Measurements from ENCODE around the gene CD1E.
A peak's percentile ranks its signal among the peaks of the same experiment; 100 is the strongest.
"Not testable (repeated sequence)": the region's sequence is repeated elsewhere in the genome, so short reads cannot be mapped to it uniquely, and the experiment has no call there.

The CD1E gene

DNA sequence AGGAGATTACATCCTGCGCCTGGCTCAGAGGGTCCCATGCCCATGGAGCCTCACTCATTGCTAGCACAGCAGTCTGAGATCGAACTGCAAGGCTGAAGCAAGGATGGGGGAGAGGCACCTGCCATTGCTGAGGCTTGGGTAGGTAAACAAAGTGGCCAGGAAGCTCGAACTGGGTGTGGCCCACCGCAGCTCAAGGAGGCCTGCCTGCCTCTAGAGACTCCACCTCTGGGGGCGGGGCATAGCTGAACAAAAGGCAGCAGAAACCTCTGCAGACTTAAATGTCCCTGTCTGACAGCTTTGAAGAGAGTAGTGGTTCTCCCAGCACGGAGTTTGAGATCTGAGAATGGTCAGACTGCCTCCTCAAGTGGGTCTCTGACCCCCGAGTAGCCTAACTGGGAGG, 17.3 kb upstream of the CD1E start:
- not testable (repeated sequence) for H3K27ac Mint-ChIP-seq; H3K4me3 Mint-ChIP-seq; ATAC-seq; DNase-seq (ENCODE audit: low spot score in 2 of 2); H3K36me3 Mint-ChIP-seq; H3K9me3 Mint-ChIP-seq; H3K4me1 Mint-ChIP-seq

DNA sequence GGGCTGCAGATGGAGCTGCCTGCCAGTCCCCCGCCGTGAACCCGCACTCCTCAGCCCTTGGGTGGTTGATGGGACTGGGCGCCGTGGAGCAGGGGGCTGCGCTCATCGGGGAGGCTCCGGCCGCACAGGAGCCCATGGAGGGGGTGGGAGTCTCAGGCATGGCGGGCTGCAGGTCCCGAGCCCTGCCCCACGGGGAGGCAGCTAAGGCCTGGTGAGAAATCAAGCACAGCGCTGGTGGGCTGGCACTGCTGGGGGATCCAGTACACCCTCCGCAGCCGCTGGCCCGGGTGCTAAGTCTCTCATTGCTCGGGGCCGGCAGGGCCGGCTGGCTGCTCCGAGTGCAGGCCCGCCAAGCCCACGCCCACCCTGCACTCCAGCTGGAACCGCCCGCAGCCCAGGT, 4.7 kb upstream of the CD1E start:
- not testable (repeated sequence) for H3K27ac Mint-ChIP-seq; ATAC-seq; H3K4me3 Mint-ChIP-seq; H3K9me3 Mint-ChIP-seq; H3K36me3 Mint-ChIP-seq; DNase-seq (ENCODE audit: low spot score in 2 of 2); H3K4me1 Mint-ChIP-seq

DNA sequence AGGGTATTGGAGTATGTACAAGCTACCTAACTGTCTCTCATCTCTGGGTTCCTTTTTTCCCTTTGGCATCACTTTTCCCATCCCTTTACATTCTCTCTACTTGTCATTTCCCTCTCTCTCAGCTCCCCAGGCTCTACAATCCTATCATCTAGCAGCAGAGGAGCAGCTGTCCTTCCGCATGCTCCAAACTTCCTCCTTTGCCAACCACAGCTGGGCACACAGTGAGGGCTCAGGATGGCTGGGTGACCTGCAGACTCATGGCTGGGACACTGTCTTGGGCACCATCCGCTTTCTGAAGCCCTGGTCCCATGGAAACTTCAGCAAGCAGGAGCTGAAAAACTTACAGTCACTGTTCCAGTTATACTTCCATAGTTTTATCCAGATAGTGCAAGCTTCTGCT, 561 bp downstream of the CD1E start:
- DNase-seq (ENCODE audit: low spot score in 2 of 2) (no peak), ATAC-seq (no peak)
- Mint-ChIP-seq H3K4me1 (no peaks in the 10 kb centered on the region), H3K36me3 (no peaks in the 10 kb centered on the region), H3K27ac (no peak overlapping the region), H3K4me3 (no peak overlapping the region), H3K9me3 (no peaks in the 10 kb centered on the region)

DNA sequence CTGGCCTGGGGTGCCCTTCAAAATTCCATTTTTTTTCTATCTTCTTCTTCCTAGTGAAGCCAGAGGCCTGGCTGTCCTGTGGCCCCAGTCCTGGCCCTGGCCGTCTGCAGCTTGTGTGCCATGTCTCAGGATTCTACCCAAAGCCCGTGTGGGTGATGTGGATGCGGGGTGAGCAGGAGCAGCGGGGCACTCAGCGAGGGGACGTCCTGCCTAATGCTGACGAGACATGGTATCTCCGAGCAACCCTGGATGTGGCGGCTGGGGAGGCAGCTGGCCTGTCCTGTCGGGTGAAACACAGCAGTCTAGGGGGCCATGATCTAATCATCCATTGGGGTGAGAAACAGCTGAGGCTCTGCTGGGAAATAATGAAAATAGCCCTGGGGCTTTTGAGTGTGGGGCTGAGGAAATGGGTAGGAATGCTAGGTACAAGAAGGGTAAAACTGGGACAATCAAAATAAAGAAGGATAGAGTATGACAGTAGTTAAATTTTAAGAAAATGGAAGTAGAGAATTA, 2.1 kb downstream of the CD1E start:
- ATAC-seq (no peak), DNase-seq (ENCODE audit: low spot score in 2 of 2) (no peak)
- no peaks in the 10 kb centered on the region for H3K9me3 Mint-ChIP-seq
- H3K4me1 Mint-ChIP-seq, result no peaks in the 10 kb centered on the region
- no peak overlapping the region for H3K4me3 Mint-ChIP-seq
- H3K27ac Mint-ChIP-seq, result no peak overlapping the region
- no peaks in the 10 kb centered on the region for H3K36me3 Mint-ChIP-seq

DNA sequence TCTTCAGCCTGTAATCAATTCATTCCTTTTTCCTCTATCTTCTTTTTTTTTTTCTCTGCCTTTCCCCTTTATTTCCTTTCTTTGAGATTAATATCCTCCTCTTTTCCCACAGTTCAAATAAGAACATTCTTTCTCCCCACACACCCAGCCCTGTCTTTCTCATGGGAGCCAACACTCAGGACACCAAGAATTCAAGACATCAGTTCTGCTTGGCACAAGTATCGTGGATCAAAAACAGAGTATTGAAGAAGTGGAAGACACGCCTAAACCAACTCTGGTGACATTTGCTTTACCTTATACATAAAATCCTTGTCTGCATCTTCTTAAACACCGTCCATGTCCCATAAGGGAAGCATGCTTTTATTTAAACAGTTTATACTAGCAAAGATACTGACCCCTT, 2.9 kb downstream of the CD1E start:
- H3K27ac Mint-ChIP-seq, result no peak overlapping the region
- DNase-seq (ENCODE audit: low spot score in 2 of 2) (no peak), ATAC-seq (no peak)
- no peaks in the 10 kb centered on the region for H3K9me3 Mint-ChIP-seq
- no peaks in the 10 kb centered on the region for H3K4me1 Mint-ChIP-seq
- H3K36me3 Mint-ChIP-seq, result no peaks in the 10 kb centered on the region
- H3K4me3 Mint-ChIP-seq, result no peak overlapping the region

DNA sequence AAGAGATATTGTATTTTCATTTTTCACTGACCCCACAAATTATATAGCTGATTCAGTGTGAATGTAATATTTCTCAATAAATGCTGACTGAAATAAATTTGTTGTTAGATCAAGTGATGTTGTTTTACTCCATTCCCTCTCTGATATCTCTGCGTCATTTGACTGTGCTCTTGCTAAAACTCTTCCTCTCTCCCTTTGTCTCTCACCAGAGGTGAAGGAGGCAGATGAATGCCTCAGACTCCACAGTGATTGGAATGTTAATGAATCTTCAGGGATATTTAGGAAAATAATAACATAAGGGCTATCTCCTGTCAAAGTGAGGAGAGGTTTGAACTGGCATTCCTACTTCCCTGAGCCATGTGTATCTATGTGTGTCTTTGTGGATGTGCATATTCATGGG, 3.7 kb downstream of the CD1E start:
- Mint-ChIP-seq H3K4me3 (no peak overlapping the region), H3K9me3 (no peaks in the 10 kb centered on the region), H3K27ac (no peak overlapping the region), H3K36me3 (no peaks in the 10 kb centered on the region), H3K4me1 (no peaks in the 10 kb centered on the region)
- DNase-seq (ENCODE audit: low spot score in 2 of 2) (no peak), ATAC-seq (no peak)

DNA sequence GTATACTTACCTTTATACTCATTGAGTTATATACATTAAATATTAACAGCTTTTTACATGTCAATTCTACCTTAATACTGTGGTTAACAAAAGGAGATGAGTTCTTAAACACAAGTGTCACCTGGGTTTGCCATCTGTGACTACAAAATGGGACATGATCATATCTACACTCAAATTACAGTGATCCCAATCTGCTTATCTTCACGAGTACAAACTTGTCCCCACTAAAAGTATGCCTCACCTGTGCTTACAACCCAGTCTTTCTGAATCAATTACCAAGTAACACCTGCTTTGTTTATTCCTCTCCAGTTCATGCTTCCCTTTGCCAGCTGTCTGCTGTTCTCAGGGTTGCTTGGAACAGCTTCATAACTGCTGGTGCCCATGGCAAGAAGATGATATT, 8.8 kb downstream of the CD1E start:
- Mint-ChIP-seq H3K4me1 (peaks cover 7% of the 10 kb centered on the region), H3K36me3 (no peaks in the 10 kb centered on the region), H3K27ac (no peak overlapping the region), H3K4me3 (no peak overlapping the region), H3K9me3 (no peaks in the 10 kb centered on the region)
- DNase-seq (ENCODE audit: low spot score in 2 of 2), result no peak
- ATAC-seq, result no peak

DNA sequence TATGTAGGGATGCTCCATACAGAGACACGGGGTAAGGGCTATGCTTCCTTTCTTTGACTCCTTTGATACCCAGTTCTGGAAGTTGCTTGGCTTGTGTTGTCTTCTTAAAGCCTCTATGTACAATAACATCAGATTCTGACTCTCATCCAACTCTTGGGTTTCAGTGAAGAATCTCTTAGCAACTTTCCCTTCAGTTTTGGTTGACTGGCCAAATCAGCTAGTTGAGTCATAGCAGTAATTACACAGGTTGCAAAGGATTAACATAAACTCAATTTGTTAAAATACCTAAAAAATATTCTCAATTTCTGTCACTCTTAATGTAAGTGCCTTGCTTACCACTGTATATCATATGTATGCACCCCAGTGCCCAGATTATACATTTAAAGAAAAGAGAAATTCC, 9.2 kb downstream of the CD1E start:
- DNase-seq (ENCODE audit: low spot score in 2 of 2), result no peak
- no peaks in the 10 kb centered on the region for H3K9me3 Mint-ChIP-seq
- H3K4me3 Mint-ChIP-seq, result no peak overlapping the region
- no peak for ATAC-seq
- no peaks in the 10 kb centered on the region for H3K36me3 Mint-ChIP-seq
- peaks cover 7% of the 10 kb centered on the region for H3K4me1 Mint-ChIP-seq
- no peak overlapping the region for H3K27ac Mint-ChIP-seq

DNA sequence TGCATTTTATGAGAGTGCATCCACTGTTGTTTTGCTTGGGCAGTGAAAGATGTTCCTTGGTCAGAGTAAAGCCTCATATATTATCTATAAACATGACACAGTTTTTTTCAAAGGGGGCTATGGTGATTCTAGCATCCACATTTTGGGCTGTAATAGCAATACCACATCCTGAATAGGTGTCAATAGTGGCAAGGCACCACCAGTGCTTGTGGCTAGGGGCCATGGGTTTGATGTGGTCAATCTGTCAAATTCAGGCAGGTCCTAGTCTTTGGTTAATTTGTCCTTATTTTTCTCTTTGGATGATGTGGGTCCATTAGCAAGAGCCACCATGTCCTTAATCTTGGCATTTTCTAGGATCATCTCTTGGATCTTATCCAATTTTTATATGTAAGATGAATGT, 13.1 kb downstream of the CD1E start:
- Mint-ChIP-seq H3K4me1 (peaks cover 7% of the 10 kb centered on the region), H3K27ac (no peak overlapping the region), H3K36me3 (no peaks in the 10 kb centered on the region), H3K9me3 (peaks cover 3% of the 10 kb centered on the region), H3K4me3 (no peak overlapping the region)
- ATAC-seq, result no peak
- no peak for DNase-seq (ENCODE audit: low spot score in 2 of 2)

DNA sequence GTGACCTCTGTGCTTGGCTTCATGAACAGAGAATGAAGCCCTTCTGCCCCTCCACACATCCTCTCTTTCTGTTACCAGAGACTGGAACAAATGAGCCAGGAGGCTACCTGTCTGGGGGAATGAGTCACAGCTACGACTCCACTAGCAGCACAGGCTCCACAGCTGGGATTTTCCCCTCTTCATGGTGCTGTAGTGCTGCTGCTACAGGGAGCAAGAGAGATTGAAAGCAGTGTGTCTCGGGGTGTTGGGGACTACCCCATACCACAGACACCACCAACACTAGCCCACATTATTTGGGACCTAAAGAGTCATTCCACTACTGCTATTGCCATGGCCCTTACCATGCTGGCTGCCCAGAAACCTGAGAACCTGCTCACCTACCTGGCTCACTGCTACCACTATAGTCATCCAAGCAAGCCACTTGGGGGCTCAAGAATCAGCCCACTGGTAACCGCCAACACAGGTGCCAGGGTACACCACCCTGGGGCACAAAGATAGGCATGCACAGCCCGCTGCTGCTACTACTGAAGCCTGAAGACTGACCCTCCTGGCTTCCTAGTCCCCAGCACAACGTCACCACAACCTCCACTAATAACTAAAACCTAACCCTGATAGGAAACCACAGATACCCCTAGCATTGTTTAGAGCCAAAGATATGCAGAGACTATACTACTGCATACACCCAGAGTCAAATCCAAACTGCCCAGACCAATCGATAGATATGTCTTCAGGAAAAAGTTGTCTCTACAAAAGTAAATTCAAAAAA, 17.7 kb downstream of the CD1E start:
- ATAC-seq (peak; percentile 97), DNase-seq (ENCODE audit: low spot score in 2 of 2) (no peak)
- Mint-ChIP-seq H3K9me3 (peaks cover 11% of the 10 kb centered on the region), H3K4me1 (peaks cover 4% of the 10 kb centered on the region), H3K36me3 (no peaks in the 10 kb centered on the region), H3K4me3 (no peak overlapping the region), H3K27ac (no peak overlapping the region)

DNA sequence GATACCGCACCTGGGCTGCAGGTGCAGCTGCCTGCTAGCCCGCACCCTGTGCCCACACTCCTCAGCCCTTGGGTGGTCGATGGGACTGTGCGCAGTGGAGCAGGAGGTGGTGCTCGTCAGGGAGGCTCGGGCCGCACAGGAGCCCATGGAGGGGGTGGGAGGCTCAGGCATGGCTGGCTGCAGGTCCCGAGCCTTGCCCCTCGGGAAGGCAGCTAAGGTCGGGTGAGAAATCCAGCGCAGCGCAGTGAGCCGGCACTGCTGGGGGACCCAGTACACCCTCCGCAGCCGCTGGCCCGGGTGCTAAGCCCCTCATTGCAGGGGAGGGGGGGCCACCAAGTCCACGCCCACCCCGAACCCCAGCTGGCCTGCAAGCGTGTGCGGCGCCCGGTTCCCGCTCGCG, 20.4 kb downstream of the CD1E start:
- H3K4me3 Mint-ChIP-seq; DNase-seq (ENCODE audit: low spot score in 2 of 2); ATAC-seq; H3K27ac Mint-ChIP-seq; H3K4me1 Mint-ChIP-seq; H3K36me3 Mint-ChIP-seq: not testable (repeated sequence)
- H3K9me3 Mint-ChIP-seq, result peaks cover 11% of the 10 kb centered on the region

DNA sequence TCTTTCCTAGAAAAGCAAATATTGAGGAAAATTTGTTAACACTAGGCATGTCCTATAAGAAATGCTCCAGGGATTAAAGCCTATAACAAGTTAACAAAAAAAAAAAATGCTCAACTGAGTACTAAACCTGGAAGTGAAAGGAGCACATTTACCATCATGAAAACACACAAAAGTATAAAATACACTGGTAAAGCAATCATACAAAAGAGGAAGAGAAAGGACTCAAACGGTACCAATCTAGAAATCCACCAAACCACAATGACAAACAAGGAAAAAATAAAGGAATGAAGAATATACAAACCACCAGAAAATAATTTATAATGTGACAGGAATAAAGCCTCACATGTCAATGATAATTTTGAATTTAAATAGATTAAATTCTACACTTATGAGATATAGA, 21.2 kb downstream of the CD1E start:
- Mint-ChIP-seq H3K4me3 (no peak overlapping the region), H3K4me1 (no peaks in the 10 kb centered on the region), H3K9me3 (peaks cover 11% of the 10 kb centered on the region), H3K27ac (no peak overlapping the region), H3K36me3 (no peaks in the 10 kb centered on the region)
- ATAC-seq (no peak), DNase-seq (ENCODE audit: low spot score in 2 of 2) (no peak)

DNA sequence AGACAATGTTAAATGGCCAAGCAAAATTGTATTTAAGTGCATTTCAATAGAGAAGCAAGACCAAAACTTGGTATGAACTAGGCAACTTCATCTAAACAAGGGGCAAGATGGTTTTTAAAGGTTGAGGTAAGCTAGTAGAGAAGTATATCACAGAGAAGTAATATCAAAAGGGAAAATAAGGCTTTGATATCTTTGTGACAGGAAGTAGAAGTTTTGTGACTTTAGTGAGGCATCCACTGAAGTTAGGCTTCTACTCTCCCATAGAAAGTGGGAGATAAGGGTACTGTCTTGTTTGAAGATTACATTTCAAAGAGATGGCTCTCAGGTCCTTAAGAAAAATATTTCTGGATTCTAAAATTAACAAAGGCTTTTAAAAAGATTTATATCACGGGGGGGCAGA, 36.6 kb downstream of the CD1E start:
- Mint-ChIP-seq H3K4me1 (no peaks in the 10 kb centered on the region), H3K36me3 (no peaks in the 10 kb centered on the region), H3K4me3 (no peak overlapping the region), H3K9me3 (no peaks in the 10 kb centered on the region), H3K27ac (no peak overlapping the region)
- no peak for DNase-seq (ENCODE audit: low spot score in 2 of 2)
- ATAC-seq, result no peak

DNA sequence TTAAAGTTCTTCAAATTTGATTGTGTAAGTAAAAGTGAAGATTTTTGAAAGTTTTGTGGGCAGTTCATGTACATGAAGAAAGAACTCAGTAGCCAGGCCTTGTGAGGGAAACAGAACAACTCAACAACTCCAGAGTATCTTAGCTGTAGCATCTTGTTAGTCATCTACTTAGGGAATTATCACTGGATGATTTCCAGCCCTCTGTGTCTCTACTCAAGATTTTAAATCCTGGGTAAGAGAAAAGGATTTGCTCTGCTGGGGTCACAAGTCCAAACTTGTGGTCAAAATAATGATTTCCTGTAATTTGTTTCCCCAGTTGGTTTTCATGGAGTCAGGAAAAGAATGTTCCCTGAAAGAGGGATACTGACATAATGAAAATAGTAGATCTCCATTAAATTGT, 37.4 kb downstream of the CD1E start:
- Mint-ChIP-seq H3K4me1 (no peaks in the 10 kb centered on the region), H3K9me3 (no peaks in the 10 kb centered on the region), H3K27ac (no peak overlapping the region), H3K4me3 (no peak overlapping the region), H3K36me3 (no peaks in the 10 kb centered on the region)
- ATAC-seq (no peak), DNase-seq (ENCODE audit: low spot score in 2 of 2) (no peak)

DNA sequence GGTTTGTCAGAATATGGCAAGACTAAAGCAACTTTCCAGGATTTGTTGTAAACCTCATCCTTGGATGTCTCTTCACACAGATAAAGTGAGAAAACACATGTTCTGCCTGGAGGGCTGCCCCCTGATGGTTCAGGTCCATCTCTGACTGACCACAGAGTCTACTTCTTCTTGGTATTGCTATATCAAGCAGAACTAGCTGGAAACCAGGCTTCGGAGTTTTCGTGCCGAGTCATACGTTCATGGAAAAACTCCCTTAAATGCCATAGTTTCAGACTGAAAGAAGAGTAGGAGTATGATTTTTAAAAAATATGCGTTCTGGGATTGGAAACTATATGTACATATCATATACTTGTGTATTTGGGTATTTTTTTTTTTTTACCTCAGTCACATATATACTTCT, 39.8 kb downstream of the CD1E start:
- no peak overlapping the region for H3K27ac Mint-ChIP-seq
- H3K4me3 Mint-ChIP-seq, result no peak overlapping the region
- ATAC-seq, result no peak
- DNase-seq (ENCODE audit: low spot score in 2 of 2), result no peak
- no peaks in the 10 kb centered on the region for H3K4me1 Mint-ChIP-seq
- no peaks in the 10 kb centered on the region for H3K9me3 Mint-ChIP-seq
- H3K36me3 Mint-ChIP-seq, result no peaks in the 10 kb centered on the region

DNA sequence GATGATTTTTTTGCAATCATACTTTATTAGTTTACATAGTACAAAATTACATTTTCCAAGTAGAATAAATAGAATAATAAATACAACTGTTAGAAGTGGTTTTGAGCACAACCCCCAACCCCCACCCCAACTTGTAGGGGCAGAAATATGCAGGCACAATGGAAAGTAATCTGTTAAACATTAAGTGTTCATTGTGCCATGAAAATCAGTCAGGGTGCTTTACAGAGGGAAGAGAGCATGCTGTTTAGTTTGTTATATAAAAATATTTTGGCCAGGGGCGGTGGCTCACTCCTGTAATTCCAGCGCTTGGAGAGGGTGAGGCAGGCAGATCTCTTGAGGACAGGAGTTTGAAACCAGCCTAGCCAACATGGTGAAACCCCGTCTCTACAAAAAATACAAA, 43.0 kb downstream of the CD1E start:
- no peak for DNase-seq (ENCODE audit: low spot score in 2 of 2)
- H3K9me3 Mint-ChIP-seq, result no peaks in the 10 kb centered on the region
- ATAC-seq, result no peak
- no peak overlapping the region for H3K27ac Mint-ChIP-seq
- no peaks in the 10 kb centered on the region for H3K36me3 Mint-ChIP-seq
- no peak overlapping the region for H3K4me3 Mint-ChIP-seq
- H3K4me1 Mint-ChIP-seq, result peaks cover 6% of the 10 kb centered on the region
